Stomach (tissue), 9 donors: Measurements from ENCODE around the gene LILRA6. TPM values are rescaled to one million over a fixed set of nuclear protein-coding genes. Genes with fewer than 3 reads are reported as not detected.

Experiments
- DNase-seq, 2 donors: peaks; one replicate each; pipeline versions ENCODE4 v3.0.0 to v3.0.0-alpha.2; 2013 to 2019
- H3K27ac ChIP-seq, 5 donors: fragments of 200-600 bp in 4 of 5; sonication (generic) in 4 of 5; one replicate each; pipeline ENCODE4 v1.5.1; 2013 to 2019; ENCODE audit warnings: mild to moderate bottlenecking in 1 of 5, moderate library complexity in 1 of 5
- H3K27me3 ChIP-seq, 3 donors: fragments of 200-600 bp; sonication (generic); one replicate each; pipeline ENCODE4 v1.5.1; 2017 to 2019; ENCODE audit warnings: mixed run types in 1 of 3
- H3K36me3 ChIP-seq, 4 donors: fragments of 200-600 bp; sonication (generic); 1 replicate in 3 of 4; 2 replicates in 1 of 4; pipeline ENCODE4 v1.5.1; 2016 to 2019
- H3K4me1 ChIP-seq, 4 donors: fragments of 200-600 bp; sonication (generic); one replicate each; pipeline ENCODE4 v1.5.1; 2016 to 2019
- H3K4me3 ChIP-seq, 4 donors: fragments of 200-600 bp; sonication (generic) in 3 of 4; one replicate each; pipeline ENCODE4 v1.5.1; 2016 to 2019; ENCODE audit warnings: mild to moderate bottlenecking in 1 of 4
- H3K9me3 ChIP-seq, 4 donors: fragments of 200-600 bp; sonication (generic); one replicate each; pipeline ENCODE4 v1.5.1; 2016 to 2019
- CTCF ChIP-seq, 7 experiments: fragments of 450-650 bp in 4 of 7; fragments of 200-600 bp in 3 of 7; sonication (generic) in 3 of 7; IDR thresholded peaks; one replicate each; pipeline ENCODE4 v1.5.1; 2016 to 2019; ENCODE audit warnings: antibody characterized with exemption in 7 of 7, control low read depth in 2 of 7, mild to moderate bottlenecking in 1 of 7
- EP300 ChIP-seq: sonication (generic); formaldehyde crosslinking; IDR thresholded peaks from one replicate; pipeline ENCODE4 v1.6.1; 2017; ENCODE audit warnings: antibody characterized with exemption
- POLR2A ChIP-seq, 4 donors: fragments of 450-650 bp; IDR thresholded peaks; one replicate each; pipeline ENCODE4 v1.6.1; 2016; ENCODE audit warnings: antibody characterized with exemption in 4 of 4, control low read depth in 2 of 4, mild to moderate bottlenecking in 1 of 4, moderate library complexity in 1 of 4
- POLR2AphosphoS5 ChIP-seq, 3 donors: sonication (generic); formaldehyde crosslinking; IDR thresholded peaks; one replicate each; pipeline ENCODE4 v1.6.1; 2016; ENCODE audit warnings: antibody characterized with exemption in 3 of 3
- WGBS, 5 donors: extraction: QIAGEN DNeasy Blood & Tissue Kit in 3 of 5; methylation state at CpG; one replicate each; pipeline versions ENCODE4 v1.1.5 to v1.1.7; 2013 to 2018; 5-methylcytosine and 5-hydroxymethylcytosine counted together
- intact Hi-C: fragments of 100-400 bp; cut with DNase I; formaldehyde crosslinking; loops from one replicate; pipeline ENCODE4 v1.15.1; 2023; ENCODE audit warnings: low total_unique reads
- polyA plus RNA-seq, 3 donors: library from polyadenylated mRNA; stranded (reverse); fragments of 200-250 nt; gene quantifications; one replicate each; pipeline ENCODE4 v1.2.3, GENCODE V29; 2013
- total RNA-seq, 5 donors: library from RNA; depleted of rRNA; stranded (reverse); fragments of >200 nt; gene quantifications; one replicate each; pipeline versions ENCODE4 v1.1.0 to v1.2.3, GENCODE V29; 2014 to 2016
- donor health status: healthy with polysubstance abuse.
- donor health status: Bipolar disorder and iron deficiency.
- donor health status: healthy.

The LILRA6 gene
- total and polyA plus RNA-seq, 8 donors: 0.20 to 3.8 (median 0.81) TPM; not detected in 1

GRCh38 chr19:54201980-54202379 is 40.6 kb downstream of the LILRA6 start:
- peak overlapping the region in 4 of 5 donors; percentile 91 to 97 (median 94) for H3K27ac ChIP-seq
- intact Hi-C loops: no loop called here
- peaks cover 54 to 67% (median 62%) of the 10 kb centered on the region in 4 donors for H3K4me1 ChIP-seq
- WGBS, 5 donors: 46 to 64% (median 59%) methylated on average over 13 of the region's 13 CpGs
- no peaks in the 10 kb centered on the region for H3K9me3 ChIP-seq
- no peak for DNase-seq
- H3K27me3 ChIP-seq: no peaks in the 10 kb centered on the region
- TF ChIP-seq CTCF (IDR thresholded peaks at IDR 0.05): no peak
- TF ChIP-seq POLR2AphosphoS5 (IDR thresholded peaks at IDR 0.05): no peak
- no peak for TF ChIP-seq EP300
- no peak for TF ChIP-seq POLR2A (IDR thresholded peaks at IDR 0.05)
- peak overlapping the region; percentile 66 to 89 (median 76) for H3K4me3 ChIP-seq
- H3K36me3 ChIP-seq: peaks cover 48 to 56% (median 55%) of the 10 kb centered on the region in 4 donors

- H3K27me3 ChIP-seq: no peaks in the 10 kb centered on the region
- TF ChIP-seq CTCF (IDR thresholded peaks at IDR 0.05): no peak
- TF ChIP-seq EP300: no peak
- no peak for TF ChIP-seq POLR2A (IDR thresholded peaks at IDR 0.05)
- no peak for TF ChIP-seq POLR2AphosphoS5 (IDR thresholded peaks at IDR 0.05)
- 0 to 3% (median 1%) methylated on average over 17 to 28 of the region's 28 CpGs for WGBS, 5 donors
- peak overlapping the region; percentile 91 to 97 (median 94) for H3K27ac ChIP-seq
- peaks cover 41 to 49% (median 47%) of the 10 kb centered on the region in 4 donors for H3K36me3 ChIP-seq
- peak overlapping the region; percentile 66 to 89 (median 76) for H3K4me3 ChIP-seq
- peaks cover 46 to 60% (median 54%) of the 10 kb centered on the region in 4 donors for H3K4me1 ChIP-seq
- no peaks in the 10 kb centered on the region for H3K9me3 ChIP-seq
- intact Hi-C loops: no loop called here
- DNase-seq: no peak
These were observed 41.4 kb downstream of the LILRA6 start for GRCh38 chr19:54201172-54201701.

GRCh38 chr19:54199401-54199800 is 43.2 kb downstream of the LILRA6 start:
- H3K9me3 ChIP-seq: no peaks in the 10 kb centered on the region
- peaks cover 34 to 41% (median 36%) of the 10 kb centered on the region in 4 donors for H3K4me1 ChIP-seq
- WGBS, 5 donors: 92 to 94% (median 93%) methylated on average over 16 of the region's 16 CpGs
- H3K4me3 ChIP-seq: no peak overlapping the region
- TF ChIP-seq POLR2A (IDR thresholded peaks at IDR 0.05): no peak
- no peak for TF ChIP-seq CTCF (IDR thresholded peaks at IDR 0.05)
- no peak for TF ChIP-seq POLR2AphosphoS5 (IDR thresholded peaks at IDR 0.05)
- TF ChIP-seq EP300: no peak
- intact Hi-C loops: no loop called here
- H3K27me3 ChIP-seq: no peaks in the 10 kb centered on the region
- peaks cover 26 to 42% (median 39%) of the 10 kb centered on the region in 4 donors for H3K36me3 ChIP-seq
- DNase-seq: no peak
- peak overlapping the region in 1 of 5 donors; percentile 97 for H3K27ac ChIP-seq

- H3K4me3 ChIP-seq: no peak overlapping the region
- TF ChIP-seq CTCF (IDR thresholded peaks at IDR 0.05) (no peak), POLR2A (IDR thresholded peaks at IDR 0.05) (no peak), EP300 (no peak), POLR2AphosphoS5 (IDR thresholded peaks at IDR 0.05) (no peak)
- H3K4me1 ChIP-seq: peaks cover 17 to 31% (median 21%) of the 10 kb centered on the region in 4 donors
- H3K27me3 ChIP-seq: no peaks in the 10 kb centered on the region
- H3K36me3 ChIP-seq: peaks cover 7 to 38% (median 35%) of the 10 kb centered on the region in 4 donors
- no peak overlapping the region for H3K27ac ChIP-seq
- 81 to 91% (median 83%) methylated on average over 3 of the region's 3 CpGs for WGBS, 5 donors
- no peaks in the 10 kb centered on the region for H3K9me3 ChIP-seq
- intact Hi-C loops: no loop called here
- DNase-seq: no peak
These were observed 45.5 kb downstream of the LILRA6 start for GRCh38 chr19:54197121-54197520.
